NK-92 (cell line): ENCODE results near the gene HLF.

Experiments
- DNase-seq: peaks from one replicate; lab custom pipeline; 2025; ENCODE audit not compliant: unreplicated experiment; lab: John Stamatoyannopoulos, UW

The HLF gene

DNA sequence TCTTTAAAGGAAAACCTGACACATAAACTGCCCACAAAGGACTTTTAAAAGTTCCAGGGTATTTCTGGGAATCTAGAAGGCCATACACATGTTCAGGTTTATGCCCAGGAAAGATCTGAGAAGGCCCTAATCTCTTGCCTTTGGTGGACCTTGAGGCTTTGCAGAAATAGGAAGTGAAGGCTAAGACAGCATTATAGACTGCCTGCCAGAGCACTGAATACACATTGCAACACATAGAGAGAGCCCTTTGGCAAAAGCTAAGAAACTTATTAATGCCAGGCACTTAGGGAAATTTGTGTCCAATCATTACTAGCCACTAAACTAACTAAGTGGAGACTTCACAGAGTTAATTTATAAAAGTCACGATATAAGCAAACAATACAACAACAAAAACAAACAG is 86.5 kb downstream of the HLF start:
- DNase-seq: no peak

DNA sequence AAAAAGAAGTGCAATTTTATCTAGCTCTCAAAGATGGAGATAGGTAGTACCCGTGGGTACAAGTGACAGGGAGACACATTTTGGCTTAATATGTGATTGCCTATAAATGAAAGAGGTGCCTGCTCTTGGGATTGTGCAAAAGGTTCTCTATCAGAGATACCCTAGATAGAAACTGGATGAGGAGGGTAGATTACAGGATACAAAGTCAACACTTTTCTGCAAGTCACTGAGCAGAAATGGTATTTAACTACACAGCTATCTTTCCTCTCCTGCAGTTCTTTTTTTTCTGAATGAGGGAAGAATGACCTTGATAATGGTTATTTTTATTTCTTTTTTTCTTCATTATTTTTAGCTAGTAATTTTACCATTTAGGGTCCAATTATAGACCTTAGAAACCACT is 89.2 kb downstream of the HLF start:
- no peak for DNase-seq

GRCh38 chr17:55354941-55355340 is 90.2 kb downstream of the HLF start:
- DNase-seq: no peak

GRCh38 chr17:55356434-55357328 is 91.9 kb downstream of the HLF start:
- no peak for DNase-seq

DNA sequence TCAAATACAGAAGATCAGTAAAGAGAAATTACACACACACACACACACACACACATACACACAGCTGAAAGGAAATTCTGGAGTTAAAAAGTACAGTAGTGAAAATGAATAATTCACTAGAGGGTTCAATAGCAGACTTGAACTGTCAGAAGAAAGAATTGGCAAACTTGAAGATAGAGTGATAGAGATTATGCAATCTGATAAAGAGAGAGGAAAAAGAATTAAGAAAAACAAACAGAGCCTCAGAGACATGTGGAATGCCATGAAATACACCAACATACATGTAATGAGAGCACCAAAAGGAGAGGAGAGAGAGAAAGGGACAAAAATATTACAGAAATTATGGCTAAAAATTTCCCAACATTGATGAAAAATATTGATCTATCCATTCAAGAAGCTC is 96.2 kb downstream of the HLF start:
- DNase-seq: no peak

- no peak for DNase-seq
Measured at GRCh38 chr17:55363033-55363432, 98.3 kb downstream of the HLF start.

GRCh38 chr17:55366020-55366481 is 101.3 kb downstream of the HLF start:
- no peak for DNase-seq

DNA sequence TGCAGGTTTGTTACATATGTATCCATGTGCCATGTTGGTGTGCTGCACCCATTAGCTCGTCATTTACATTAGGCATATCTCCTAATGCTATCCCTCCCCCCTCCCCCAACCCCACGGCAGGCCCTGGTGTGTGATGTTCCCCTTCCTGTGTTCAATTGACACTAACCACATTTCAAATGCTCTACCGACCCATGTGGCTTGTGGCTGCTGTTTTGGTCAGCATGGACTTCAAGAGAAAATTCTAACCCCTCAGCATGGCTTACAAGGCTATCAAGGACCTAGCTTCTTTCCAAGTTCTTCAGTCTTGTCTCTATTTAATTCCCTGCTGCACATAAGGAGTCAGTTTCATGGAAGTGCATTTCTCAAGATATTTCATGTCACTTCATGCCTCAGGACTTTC is 103.9 kb downstream of the HLF start:
- no peak for DNase-seq
